Measurements from ENCODE around the gene DIS3L2.

The DIS3L2 gene, protein sequence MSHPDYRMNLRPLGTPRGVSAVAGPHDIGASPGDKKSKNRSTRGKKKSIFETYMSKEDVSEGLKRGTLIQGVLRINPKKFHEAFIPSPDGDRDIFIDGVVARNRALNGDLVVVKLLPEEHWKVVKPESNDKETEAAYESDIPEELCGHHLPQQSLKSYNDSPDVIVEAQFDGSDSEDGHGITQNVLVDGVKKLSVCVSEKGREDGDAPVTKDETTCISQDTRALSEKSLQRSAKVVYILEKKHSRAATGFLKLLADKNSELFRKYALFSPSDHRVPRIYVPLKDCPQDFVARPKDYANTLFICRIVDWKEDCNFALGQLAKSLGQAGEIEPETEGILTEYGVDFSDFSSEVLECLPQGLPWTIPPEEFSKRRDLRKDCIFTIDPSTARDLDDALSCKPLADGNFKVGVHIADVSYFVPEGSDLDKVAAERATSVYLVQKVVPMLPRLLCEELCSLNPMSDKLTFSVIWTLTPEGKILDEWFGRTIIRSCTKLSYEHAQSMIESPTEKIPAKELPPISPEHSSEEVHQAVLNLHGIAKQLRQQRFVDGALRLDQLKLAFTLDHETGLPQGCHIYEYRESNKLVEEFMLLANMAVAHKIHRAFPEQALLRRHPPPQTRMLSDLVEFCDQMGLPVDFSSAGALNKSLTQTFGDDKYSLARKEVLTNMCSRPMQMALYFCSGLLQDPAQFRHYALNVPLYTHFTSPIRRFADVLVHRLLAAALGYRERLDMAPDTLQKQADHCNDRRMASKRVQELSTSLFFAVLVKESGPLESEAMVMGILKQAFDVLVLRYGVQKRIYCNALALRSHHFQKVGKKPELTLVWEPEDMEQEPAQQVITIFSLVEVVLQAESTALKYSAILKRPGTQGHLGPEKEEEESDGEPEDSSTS

DNA sequence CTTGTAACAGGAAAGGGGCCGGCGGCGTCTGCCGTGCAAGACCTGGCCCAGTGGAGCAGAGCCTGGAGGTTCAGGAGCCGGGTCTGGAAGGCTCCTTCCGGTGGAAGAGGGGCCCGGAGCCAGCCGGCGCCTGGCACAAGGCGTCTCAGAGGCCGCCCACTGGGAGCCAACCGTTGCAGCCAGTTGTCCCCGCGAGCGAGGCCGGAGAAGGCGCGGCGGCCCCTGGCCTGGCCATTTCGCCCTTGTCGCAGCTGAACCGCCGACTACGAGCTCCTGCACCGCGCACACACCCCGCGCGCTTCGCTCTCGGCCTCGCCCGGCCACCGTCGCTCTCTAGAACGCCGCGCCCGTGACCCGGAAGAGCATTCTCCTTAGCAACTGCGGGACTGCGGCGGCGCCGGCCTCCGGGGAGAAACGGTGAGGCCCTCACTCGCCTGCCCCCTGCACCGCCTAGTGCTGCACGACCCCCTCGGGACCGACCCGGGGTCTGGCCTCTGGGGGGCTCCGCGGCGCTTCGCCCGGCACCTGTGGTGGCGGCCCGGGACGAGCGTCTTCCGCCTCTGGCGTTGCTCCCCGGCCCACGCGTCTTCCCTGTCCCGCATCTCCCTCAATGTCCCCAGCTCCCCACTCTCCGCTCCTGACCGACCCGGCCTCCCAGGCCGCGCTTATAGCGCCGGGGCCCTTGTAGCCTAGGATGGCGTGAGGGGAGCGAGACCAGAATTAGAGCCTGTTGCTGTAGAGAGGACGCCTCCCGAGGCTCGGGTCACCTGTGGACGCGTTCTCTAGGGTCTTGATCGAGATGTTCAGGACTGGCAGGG lies at the start of gene DIS3L2:
TSS of gene DIS3L2 (plus strand) at position 365 of the 818 bp plus-strand sequence. CDS start 53,215 bp downstream, outside the sequence.
- DNase-seq (ENCODE audit: low spot score), result peak; percentile 91

DNA sequence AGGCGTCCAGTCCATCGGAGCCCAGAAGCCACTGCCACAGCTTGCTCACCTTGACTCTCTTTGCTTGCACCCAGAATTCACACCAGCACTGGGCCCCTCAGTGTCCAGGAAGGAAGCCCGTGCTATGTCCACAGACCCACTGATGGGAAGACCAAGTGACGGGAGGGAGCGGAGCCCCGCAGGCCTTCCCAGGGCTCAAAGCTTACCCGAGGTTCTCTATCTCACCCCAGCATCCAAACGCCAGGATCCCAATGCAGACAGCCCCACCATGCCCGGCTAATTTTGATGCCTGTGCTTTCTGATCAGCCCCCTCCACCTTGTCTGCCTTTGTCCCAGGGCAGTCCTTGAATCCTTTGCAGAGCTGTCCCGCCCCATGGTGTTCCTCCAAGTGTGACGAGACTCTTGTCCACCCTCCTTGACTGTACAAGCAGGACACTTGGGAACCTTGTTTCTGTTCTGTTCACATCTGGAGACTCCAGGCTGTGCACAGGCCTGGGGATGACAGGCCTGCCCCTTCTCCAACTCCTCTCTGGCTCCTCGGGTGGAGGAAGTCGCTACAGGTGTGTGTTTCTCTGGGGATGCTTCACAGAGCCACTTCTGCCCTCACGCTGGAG lies 47.3 kb upstream of the DIS3L2 start:
- peak; percentile 42 for DNase-seq (ENCODE audit: low spot score)

DNA sequence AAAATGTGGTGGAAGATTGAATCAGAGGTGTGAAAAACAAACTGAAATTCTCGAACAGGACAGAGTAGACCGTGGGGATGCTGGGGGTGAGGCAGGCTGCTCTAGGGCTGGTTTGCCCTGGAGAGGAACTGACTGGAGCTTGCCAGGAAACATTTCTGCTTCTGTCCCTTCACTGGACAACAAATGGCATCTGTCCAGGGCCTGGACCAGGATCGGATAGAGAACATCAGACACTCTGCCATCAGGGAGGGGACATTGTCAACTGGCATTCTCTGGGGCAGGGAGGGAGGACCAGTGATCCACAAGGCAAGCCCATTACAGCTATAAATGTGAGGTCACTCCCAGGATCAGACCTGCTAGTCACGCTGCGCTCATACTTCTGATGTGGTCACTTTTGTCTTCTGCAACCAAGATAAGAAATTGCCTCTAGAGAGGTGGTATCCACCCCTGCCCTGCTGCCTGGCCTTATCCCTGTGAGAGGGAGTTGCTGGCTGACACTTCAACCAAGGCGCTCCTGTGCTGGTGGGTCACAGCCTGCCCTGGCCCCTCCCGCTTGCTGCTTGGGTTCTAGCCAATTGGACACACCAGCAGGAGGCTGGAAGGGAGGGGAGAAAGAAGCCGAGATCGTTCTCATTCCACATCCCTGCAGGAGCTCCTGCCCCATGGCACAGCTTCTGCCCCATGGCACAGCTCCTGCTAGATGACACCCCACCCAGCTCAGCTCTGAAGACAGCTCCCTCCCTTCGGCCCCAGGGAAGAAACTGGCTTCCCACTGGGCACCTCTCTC lies 44.0 kb upstream of the DIS3L2 start:
- DNase-seq (ENCODE audit: low spot score), result peak; percentile 65

DNA sequence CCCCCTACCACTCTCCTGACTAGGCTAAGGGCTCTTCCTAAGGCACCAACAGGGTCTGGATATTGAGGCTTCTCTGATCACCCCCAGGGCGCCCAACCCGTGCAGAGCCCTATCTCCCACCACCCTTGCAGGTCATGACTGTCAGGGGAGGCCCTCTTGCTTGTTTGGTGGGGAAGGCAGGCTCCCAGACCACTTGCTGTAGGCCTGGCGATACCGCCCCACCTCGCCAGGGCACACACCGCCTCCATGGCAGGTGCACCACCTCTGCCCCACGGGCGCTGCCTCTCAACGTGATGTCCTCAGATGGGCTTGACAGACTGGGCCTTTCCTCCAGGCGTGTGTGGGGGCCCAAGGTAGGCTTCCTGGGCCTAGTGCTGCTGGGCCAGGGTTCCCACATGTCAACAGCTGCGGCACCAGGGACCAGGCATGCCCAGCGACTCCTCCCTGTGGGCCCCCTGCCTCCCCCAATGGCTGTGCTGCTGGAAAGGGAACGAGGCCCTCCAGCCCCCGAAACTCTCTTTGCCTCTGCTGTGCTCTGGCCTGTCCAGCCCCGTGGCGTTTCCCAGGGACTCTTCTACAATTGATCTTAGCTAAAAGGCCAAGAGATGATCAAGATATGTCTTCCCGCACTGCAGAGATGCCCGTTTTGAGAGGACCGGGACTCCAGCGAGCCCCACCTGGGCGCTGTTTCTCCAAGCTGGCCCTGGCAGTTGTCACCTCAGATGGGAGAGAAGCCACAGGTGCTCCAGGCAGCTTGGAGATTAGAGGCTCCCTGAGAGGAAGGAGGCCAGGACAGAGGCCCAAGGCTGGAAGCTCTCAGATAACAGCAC lies 42.8 kb upstream of the DIS3L2 start:
- no peak for DNase-seq (ENCODE audit: low spot score)

DNA sequence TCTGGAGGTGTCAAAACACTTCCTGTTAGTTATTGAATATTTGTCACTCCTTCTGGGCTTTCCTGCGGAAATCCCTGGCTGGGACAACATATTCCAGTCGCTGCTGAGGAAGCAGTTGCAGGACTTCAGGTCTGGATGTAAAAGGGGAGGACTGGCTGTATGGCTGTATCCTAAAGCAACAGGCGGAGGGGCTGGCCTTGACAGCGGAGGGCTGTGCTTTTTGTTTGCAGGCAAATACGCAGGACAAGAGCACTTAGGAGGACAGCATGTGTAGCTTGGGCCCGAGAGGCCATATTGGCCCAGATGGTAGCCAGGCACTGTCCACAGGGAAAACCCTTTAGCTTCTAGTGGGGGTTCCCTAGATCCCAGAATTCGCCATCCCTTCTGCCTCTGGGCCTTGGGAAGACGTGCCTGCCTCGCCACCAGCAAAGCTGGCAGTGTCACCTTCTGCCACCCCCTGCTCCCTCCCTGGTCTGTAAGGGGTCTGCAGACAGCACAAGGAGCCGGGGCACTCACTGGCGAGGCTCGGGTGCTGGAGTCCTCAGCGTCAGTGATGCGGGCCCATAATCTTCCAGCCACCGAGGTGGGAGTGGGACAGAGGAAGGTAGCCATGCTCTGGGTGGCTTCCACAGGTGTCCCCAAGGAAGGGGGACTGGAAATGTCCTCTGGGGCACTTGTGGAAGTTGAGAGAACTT lies 42.0 kb upstream of the DIS3L2 start:
- DNase-seq (ENCODE audit: low spot score), result no peak

DNA sequence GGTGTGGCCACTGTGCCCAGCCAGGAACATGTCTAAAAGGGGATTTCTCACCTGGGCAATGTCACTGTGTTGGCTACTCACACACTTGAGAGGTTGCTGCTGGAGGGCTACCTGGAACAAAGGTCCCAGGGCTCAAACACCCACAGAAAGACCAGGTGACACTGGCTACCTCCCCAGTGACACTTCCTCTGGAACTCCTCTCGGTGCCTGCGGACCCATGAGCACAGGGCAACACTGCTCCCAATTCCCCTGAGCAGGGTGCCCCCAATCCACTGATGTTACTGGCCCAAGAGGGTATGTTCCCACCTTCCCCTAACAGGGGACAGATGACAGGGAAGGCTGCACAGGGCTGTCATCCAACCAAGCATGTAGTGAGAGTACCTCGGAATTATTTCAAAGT lies 41.1 kb upstream of the DIS3L2 start:
- no peak for DNase-seq (ENCODE audit: low spot score)

DNA sequence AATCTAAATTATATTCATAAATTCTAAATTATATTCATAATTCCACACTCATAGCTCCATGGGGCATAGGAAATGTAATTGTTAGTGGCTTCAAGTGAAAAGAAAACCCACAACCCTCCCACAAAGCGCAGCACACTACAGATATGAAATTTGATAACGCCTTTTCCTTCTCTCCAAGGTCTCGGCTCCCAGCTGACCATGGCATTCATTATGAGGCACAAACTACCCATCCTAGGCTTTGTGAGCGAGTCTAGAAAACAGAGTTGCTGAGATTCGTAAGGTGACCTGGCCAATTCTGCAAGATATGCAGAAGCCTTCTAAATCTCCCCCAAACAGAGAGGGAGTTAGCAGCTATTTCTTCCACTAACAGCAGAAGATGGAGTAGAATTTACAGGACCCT lies 40.7 kb upstream of the DIS3L2 start:
- no peak for DNase-seq (ENCODE audit: low spot score)

DNA sequence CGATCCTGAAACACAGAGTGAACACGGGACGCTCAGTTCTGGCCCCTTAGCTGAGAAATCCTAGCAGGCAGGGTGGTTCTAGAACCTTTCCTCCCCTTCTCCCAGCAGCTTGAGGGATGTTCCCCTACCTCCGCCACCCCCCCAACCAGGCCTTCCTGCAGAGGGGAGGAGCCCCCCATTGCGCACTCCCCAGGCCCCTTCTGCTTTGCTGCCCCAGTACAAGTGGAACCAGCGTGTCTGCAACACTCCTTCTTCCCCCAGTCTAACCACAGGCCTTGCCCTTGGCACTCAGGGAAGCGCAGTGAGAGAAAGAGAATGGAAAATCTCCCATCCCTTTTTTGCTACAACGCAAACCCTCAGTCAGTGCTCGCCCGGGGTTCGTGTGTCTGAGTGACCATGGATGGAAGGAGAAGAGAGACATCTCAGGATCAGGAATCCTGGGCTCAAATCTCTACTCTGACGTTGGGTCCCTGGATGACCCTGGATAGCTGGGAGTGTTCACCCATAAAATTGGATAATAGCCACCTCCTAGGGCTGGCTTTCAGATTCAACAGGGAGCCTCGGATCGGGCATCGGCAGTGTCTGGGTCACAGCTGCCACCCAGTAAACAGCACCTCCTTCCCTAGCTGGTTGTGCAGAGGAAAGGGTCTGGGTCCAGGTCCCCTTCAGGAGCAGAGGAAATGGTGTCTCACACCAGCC lies 39.1 kb upstream of the DIS3L2 start:
- no peak for DNase-seq (ENCODE audit: low spot score)

DNA sequence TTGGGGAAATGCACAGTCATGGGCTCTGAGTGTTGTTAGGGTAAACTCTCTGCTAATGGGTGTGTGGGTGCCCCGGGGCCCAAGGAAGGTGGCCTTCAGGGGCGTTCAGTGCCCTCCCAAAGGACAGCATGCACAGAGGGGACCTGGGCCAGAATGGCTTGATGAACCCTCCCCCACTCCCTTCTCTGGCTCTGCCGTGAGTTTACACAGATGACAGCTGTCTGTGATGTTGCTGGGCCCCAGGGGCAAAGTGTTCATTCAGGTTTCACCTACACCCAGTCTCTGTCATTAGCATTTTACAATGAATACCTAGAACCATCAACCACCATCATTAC lies 38.5 kb upstream of the DIS3L2 start:
- DNase-seq (ENCODE audit: low spot score), result no peak

DNA sequence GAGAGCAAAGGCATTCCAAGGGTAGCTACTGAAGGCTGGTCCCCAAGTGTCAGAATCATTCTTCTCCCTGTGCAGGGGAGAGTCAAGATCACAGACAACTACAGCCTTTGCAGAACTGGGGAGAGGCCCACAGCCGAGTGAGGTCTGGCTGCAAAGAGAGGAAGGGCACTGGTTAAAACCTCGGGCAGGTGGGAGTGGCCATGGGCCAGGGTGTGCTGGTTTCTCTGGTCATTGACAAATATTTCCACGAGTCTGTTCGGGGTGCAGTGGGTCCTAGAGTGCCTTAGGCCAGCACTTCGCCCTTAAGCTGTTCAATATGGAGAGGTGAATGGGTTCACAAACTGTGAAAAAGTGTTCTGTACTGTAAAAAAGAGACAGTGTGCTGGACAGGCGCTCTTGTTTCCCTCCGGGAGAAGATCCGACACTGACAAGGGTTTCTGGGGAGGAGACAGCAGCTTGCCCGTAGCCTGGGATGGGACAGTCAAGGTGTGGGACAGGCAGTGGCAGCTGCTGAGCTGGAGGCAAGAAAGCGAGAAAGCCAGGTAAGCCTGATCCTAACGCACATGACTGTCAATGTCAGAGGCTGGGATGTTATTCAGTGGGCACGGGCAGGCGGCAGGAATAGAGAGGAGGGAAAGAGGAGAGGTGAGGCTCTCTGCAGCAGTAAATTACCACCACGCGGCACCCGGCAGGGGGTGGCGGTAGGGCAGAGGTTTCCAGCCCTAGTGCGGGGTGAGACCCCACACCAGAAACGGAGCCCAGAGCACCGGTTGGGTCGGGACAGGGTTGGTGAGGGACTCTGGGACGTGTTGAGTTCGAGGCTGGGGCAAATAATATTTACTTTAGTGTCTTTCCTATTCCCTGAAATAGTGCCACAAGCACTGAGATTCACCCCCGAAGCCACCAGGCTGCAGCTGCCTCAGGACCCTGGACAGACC lies 37.3 kb upstream of the DIS3L2 start:
- no peak for DNase-seq (ENCODE audit: low spot score)

DNA sequence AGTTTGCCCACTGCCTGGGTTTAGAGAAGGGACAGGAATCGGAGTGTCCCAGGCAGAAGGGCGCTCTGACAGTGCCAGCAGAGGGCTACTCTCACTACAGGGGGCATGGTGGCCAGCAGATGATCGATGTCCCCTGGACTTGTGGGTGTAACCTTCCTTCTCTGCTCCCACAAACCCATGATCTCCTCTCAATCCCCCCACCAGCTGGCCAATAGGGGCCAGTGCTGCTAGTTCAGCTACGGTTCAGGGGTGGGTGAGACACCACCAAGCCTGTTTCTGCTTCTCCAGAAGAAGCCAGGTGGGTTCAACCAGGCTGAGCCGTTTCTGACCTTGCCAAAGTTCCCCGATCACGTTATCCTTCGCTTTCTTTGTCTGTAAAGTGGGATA lies 36.6 kb upstream of the DIS3L2 start:
- no peak for DNase-seq (ENCODE audit: low spot score)

DNA sequence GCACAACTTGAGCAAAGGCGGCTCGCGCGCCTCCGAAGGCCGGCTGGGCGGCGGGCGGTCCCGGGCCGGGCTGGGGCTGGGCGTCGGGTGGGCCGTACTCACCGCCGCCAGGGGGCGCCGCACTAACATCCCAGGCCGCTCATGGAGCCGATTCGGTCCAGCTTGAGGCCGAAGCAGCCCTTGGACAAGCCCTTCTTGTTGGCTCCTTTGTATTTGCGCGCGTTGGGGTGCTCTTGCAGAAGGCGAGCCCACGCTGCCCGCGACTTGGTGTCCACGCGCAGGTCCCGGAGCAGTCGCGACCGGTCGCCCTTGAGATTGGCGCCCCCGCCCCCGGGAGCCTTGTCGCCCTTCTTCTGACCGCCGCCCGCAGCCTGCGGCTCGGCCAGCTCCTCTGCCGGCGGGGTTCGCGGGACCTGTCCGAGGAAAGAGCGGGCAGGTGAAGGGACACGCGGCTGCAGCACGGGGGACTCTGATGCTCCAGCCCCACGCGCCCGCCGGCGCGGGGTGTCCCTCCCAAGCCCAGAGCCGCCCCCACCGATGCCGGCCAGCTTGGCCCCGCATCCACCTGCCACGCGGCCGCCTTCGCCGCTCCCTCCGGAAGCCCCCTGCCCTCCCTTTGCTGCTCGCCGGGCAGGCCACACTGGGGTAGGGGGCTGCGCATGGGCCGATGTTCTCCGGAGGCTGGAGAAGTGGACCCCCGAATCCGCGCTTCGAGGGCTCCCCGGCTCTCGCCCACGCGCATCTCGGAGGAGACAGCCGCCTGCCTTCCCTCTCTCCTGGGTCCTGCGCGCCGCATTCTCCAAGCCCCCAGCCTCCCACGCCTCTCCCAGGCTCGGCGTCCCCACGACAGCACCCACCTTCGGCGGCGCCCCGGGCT lies 36.0 kb upstream of the DIS3L2 start:
- DNase-seq (ENCODE audit: low spot score), result peak; percentile 92

DNA sequence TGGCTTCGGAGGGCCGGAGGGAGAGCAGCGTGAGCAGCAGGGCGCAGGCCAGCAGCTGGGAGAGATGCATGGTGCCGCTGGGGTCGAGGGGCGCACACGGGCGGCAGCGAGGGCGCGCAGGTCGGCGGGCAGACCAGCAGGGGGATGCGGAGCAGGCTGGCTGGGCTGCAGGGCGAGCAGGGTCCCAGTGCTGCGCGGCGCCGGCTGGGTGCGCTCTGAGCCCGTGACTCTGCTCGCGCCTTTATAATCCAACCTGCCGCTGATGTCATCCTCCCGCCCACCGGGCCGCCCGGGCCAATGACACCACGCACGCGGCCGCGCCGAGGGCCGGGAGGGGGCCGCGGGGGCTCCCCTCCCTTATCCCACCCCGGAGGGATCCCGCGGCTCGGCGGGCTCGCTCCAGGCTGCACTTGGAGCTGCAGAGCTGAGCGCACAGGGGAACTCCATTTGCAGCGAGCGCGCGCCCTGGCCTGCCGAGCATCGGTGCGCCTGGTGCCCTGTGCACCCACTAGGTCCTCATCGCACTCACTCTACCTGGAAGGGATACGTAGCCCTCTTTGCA lies 35.3 kb upstream of the DIS3L2 start, which contains the start of gene NPPC:
TSS of gene NPPC (minus strand) at position 217 of the 562 bp plus-strand sequence. CDS start at position 70, 147 bp downstream.
- DNase-seq (ENCODE audit: low spot score), result peak; percentile 86

DNA sequence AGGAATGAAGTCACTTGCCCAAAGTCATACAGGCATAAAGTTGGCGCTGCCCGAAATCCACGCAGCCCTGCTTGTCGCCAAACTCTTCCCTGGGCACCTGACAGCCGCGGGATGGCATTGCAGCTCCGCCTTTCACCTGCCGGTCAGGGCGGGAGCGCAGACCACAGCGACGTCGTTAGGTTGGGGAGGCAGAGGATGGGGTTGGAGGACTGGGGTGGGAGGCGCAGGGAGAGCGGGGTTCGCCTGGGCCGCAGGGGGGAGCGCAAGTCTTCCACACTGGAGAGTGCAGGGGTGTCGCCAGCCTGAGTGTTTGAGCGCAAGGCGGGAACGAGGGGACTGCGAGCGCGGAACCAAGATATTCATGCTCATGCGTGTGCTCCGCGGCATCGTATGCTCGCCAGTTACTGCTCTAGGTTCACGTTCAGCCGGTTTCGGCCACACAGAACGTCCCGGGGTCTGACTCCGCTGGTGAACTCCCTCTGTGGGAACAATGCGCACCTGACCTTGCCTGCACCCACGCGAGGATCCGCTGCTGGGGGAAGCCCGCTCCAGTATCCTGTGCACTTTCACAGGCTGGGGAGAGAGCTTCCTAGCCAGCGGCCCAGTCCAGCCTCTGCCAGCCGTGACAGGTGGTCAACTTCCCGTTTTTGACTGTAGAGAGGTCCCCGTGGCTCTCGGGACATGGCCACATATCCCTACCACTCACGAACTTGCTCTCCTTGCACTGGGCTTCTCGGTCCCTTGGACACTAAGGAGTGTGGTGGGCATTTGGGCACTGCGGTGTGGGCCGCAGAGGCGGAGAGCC lies 34.5 kb upstream of the DIS3L2 start:
- no peak for DNase-seq (ENCODE audit: low spot score)

DNA sequence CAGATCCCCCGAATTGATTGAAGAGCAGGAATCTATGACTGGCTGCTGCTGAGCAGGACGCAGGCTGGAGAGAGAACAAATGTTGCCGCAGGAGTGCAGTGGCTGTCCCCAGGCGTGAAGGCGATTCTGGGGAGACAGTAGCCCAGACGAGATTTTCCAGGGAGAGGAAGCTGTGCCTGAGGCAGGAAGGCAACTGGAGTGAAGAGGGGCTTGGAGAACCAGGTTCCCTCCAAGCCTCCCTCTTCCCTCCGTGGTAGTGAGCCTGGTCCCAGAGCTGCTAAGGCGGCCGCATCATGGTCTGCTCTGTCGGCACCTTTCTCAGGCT lies 34.0 kb upstream of the DIS3L2 start:
- DNase-seq (ENCODE audit: low spot score), result no peak

DNA sequence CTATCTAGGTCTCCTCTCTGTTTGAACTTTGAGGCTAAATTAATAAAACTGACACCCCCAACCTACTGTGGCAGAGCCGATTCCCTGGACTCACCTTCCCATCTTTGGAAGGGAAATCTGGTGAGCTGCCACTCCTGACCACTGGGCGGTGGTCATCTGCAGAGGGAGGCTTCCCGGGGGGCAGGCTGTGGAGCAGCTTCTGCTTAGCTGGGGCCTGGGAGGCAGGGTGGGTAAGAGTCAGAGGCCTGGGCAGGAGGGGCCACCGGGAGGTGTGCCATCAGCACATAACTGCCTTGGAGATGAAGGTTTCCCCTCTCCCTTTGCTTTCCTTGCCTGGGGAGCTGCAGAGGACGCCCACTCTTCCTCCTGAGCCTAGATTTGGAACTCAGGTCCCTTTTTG lies 33.0 kb upstream of the DIS3L2 start:
- DNase-seq (ENCODE audit: low spot score), result no peak
